HCT116 (cell line): ENCODE results near the gene CENPS. TPM values are rescaled to one million over a fixed set of nuclear protein-coding genes. Genes with fewer than 3 reads are reported as not detected.

Experiments used
- ATAC-seq: fragments of 200-7000 bp; cut with Tn5 transposase; 2 replicates; pipeline ENCODE4 v1.9.1; 2020; ENCODE audit warnings: mild to moderate bottlenecking, moderate library complexity
- BruUV-seq: library from RNA; stranded (reverse); fragments of 400-500 nt; replicated peaks from 2 replicates; lab custom pipeline; 2021; lab: Mats Ljungman, UMichigan
- CTCF ChIA-PET: fragments of 300-600 bp; sonication (Branson Sonifier 250); formaldehyde crosslinking; loops from one replicate; lab custom pipeline; 2021; ENCODE audit warnings: antibody characterized with exemption; lab: Charles Lee
- POLR2A ChIA-PET: fragments of 300-600, 350-600 bp; sonication (Branson Sonifier 250); formaldehyde crosslinking; loops from one replicate; lab custom pipeline; 2021; ENCODE audit warnings: antibody characterized with exemption; lab: Charles Lee
- RAD21 ChIA-PET, 2 experiments: fragments of 300-600 bp; sonication (Branson Sonifier 250); formaldehyde crosslinking; loops; one replicate each; lab custom pipeline; 2023; ENCODE audit warnings: low total read pairs in 2 of 2; ENCODE audit not compliant: uncharacterized antibody in 2 of 2, unreplicated experiment in 2 of 2, low non-redundant PET in 1 of 2; lab: Charles Lee
- DNase-seq: peaks from one replicate; pipeline ENCODE4 v3.0.0-alpha.2; 2010; ENCODE audit warnings: low read depth, low spot score
- H2AFZ ChIP-seq: fragments of 200-600 bp; shearing (Covaris generic), sonication (generic); 2 replicates; pipeline ENCODE4 v1.6.1; 2017; ENCODE audit warnings: low read depth, mixed run types, mixed read lengths, antibody characterized with exemption, low read length; ENCODE audit not compliant: poor library complexity, severe bottlenecking
- H3K27ac ChIP-seq: 2 replicates; pipeline ENCODE4 v1.5.1; 2012; ENCODE audit warnings: low read depth, low read length
- H3K27me3 ChIP-seq: fragments of 200-600 bp; sonication (generic); 2 replicates; pipeline ENCODE4 v1.6.1; 2016; ENCODE audit warnings: mixed run types, low read length, mixed read lengths; ENCODE audit not compliant: insufficient read depth
- H3K36me3 ChIP-seq, 2 experiments: fragments of 200-500 bp in 1 of 2; fragments of 200-600 bp in 1 of 2; sonication (Bioruptor generic) in 1 of 2; sonication (generic) in 1 of 2; 2 replicates each; pipeline versions ENCODE4 v1.5.1 to v1.6.1; 2014 to 2016; ENCODE audit warnings: low read length in 2 of 2, inconsistent platforms in 1 of 2, mixed read lengths in 1 of 2, mixed run types in 1 of 2; ENCODE audit not compliant: insufficient read depth in 2 of 2, control insufficient read depth in 1 of 2
- H3K4me1 ChIP-seq, 2 experiments: fragments of 200-600 bp in 1 of 2; sonication (generic) in 1 of 2; 2 replicates each; pipeline versions ENCODE4 v1.5.1 to v1.6.1; 2012 to 2017; ENCODE audit warnings: low read length in 2 of 2, inconsistent platforms in 1 of 2, mild to moderate bottlenecking in 1 of 2, mixed read lengths in 1 of 2, mixed run types in 1 of 2, moderate library complexity in 1 of 2; ENCODE audit not compliant: insufficient read depth in 2 of 2, control insufficient read depth in 1 of 2
- H3K4me2 ChIP-seq: fragments of 200-600 bp; sonication (generic); 2 replicates; pipeline ENCODE4 v1.6.1; 2017; ENCODE audit warnings: mixed run types, low read length, mixed read lengths
- H3K4me3 ChIP-seq, 2 experiments: fragments of 200-600 bp in 1 of 2; sonication (generic) in 1 of 2; replicated peaks in 1 of 2; 2 replicates each; pipeline ENCODE4 v1.5.1; 2011 to 2016; ENCODE audit warnings: low read length in 2 of 2, control low read depth in 1 of 2, low read depth in 1 of 2, mild to moderate bottlenecking in 1 of 2, mixed read lengths in 1 of 2, mixed run types in 1 of 2
- H3K79me2 ChIP-seq: fragments of 200-600 bp; sonication (generic); 2 replicates; pipeline ENCODE4 v1.6.1; 2017; ENCODE audit warnings: mild to moderate bottlenecking, mixed run types, low read length, moderate library complexity, mixed read lengths; ENCODE audit not compliant: insufficient read depth
- H3K9ac ChIP-seq: fragments of 200-600 bp; sonication (generic); 2 replicates; pipeline ENCODE4 v1.6.1; 2016; ENCODE audit warnings: low read length, mixed read lengths
- H3K9me2 ChIP-seq: fragments of 200-600 bp; sonication (generic), shearing (Covaris generic); 2 replicates; pipeline ENCODE4 v1.6.1; 2017; ENCODE audit warnings: mixed run types, mild to moderate bottlenecking, moderate library complexity; ENCODE audit not compliant: insufficient read depth
- H3K9me3 ChIP-seq, 2 experiments: fragments of 200-500 bp in 1 of 2; fragments of 200-600 bp in 1 of 2; sonication (Bioruptor generic) in 1 of 2; sonication (generic) in 1 of 2; 2 replicates each; pipeline ENCODE4 v1.6.1; 2014 to 2017; ENCODE audit warnings: low read length in 2 of 2, mixed read lengths in 2 of 2, inconsistent platforms in 1 of 2, low read depth in 1 of 2, mild to moderate bottlenecking in 1 of 2, mixed run types in 1 of 2, moderate library complexity in 1 of 2; ENCODE audit not compliant: control insufficient read depth in 1 of 2, insufficient read depth in 1 of 2
- H4K20me1 ChIP-seq: fragments of 200-600 bp; sonication (generic), shearing (Covaris generic); 2 replicates; pipeline ENCODE4 v1.6.1; 2017; ENCODE audit warnings: mixed run types, mild to moderate bottlenecking, moderate library complexity; ENCODE audit not compliant: insufficient read depth
- CBX3 ChIP-seq: IDR thresholded peaks from 2 replicates; pipeline ENCODE4 v1.6.1; 2012; ENCODE audit warnings: low read depth
- CEBPB ChIP-seq: IDR thresholded peaks from 2 replicates; pipeline ENCODE4 v1.6.1; 2012; ENCODE audit warnings: low read depth
- CTCF ChIP-seq, 3 experiments: fragments of 200-600 bp in 1 of 3; sonication (generic) in 1 of 3; IDR thresholded peaks in 2 of 3; conservative IDR thresholded peaks in 1 of 3; 2 replicates each; pipeline ENCODE4 v1.5.1; 2012 to 2017; ENCODE audit warnings: low read depth in 2 of 3, low read length in 2 of 3, antibody characterized with exemption in 1 of 3, borderline replicate concordance in 1 of 3, control low read depth in 1 of 3, mild to moderate bottlenecking in 1 of 3, mixed read lengths in 1 of 3, mixed run types in 1 of 3, moderate library complexity in 1 of 3; ENCODE audit not compliant: insufficient read depth in 1 of 3
- EGR1 ChIP-seq: IDR thresholded peaks from 2 replicates; pipeline ENCODE4 v1.6.1; 2012; ENCODE audit warnings: low read depth
- ELF1 ChIP-seq: IDR thresholded peaks from 2 replicates; pipeline ENCODE4 v1.6.1; 2012; ENCODE audit warnings: low read depth, borderline replicate concordance
- EZH2 ChIP-seq: fragments of 200-600 bp; sonication (generic); IDR thresholded peaks from 2 replicates; pipeline ENCODE4 v1.6.1; 2017; ENCODE audit warnings: antibody characterized with exemption, mixed run types
- FOSL1 ChIP-seq: IDR thresholded peaks from 2 replicates; pipeline ENCODE4 v1.6.1; 2012; ENCODE audit warnings: low read depth
- JUND ChIP-seq: IDR thresholded peaks from 2 replicates; pipeline ENCODE4 v1.6.1; 2012
- MAX ChIP-seq: IDR thresholded peaks from 2 replicates; pipeline ENCODE4 v1.6.1; 2012
- POLR2AphosphoS5 ChIP-seq: IDR thresholded peaks from 2 replicates; pipeline ENCODE4 v1.6.1; 2011; ENCODE audit warnings: mild to moderate bottlenecking, low read depth, low read length, moderate library complexity
- RAD21 ChIP-seq: IDR thresholded peaks from 2 replicates; pipeline ENCODE4 v1.6.1; 2012; ENCODE audit warnings: low read depth, mild to moderate bottlenecking
- REST ChIP-seq: IDR thresholded peaks from 2 replicates; pipeline ENCODE4 v1.6.1; 2012; ENCODE audit warnings: low read depth
- SIN3A ChIP-seq: IDR thresholded peaks from 2 replicates; pipeline ENCODE4 v1.6.1; 2012; ENCODE audit warnings: low read depth
- SP1 ChIP-seq: IDR thresholded peaks from 2 replicates; pipeline ENCODE4 v1.6.1; 2012; ENCODE audit warnings: low read depth
- SRF ChIP-seq: IDR thresholded peaks from 2 replicates; pipeline ENCODE4 v1.6.1; 2012; ENCODE audit warnings: low read depth
- TCF7L2 ChIP-seq: IDR thresholded peaks from 2 replicates; pipeline ENCODE4 v1.7.0; 2011; ENCODE audit warnings: borderline replicate concordance, inconsistent platforms; ENCODE audit not compliant: insufficient read depth, insufficient read length; ENCODE audit errors: extremely low read depth
- YY1 ChIP-seq: IDR thresholded peaks from 2 replicates; pipeline ENCODE4 v1.6.1; 2011; ENCODE audit warnings: low read length, low read depth, moderate library complexity, mild to moderate bottlenecking; ENCODE audit not compliant: insufficient replicate concordance; ENCODE audit errors: extremely low read depth
- ZNF274 ChIP-seq: fragments of 200-500 bp; sonication (Bioruptor generic); IDR thresholded peaks from 2 replicates; pipeline ENCODE4 v1.6.1; 2014; ENCODE audit warnings: mild to moderate bottlenecking, low read depth, low read length, inconsistent platforms
- intact Hi-C: fragments of 100-400 bp; cut with micrococcal nuclease; formaldehyde crosslinking; loops from 2 replicates; pipeline ENCODE4 v1.10.0; 2022
- total RNA-seq: library from RNA; stranded (reverse); gene quantifications from one replicate; pipeline ENCODE4 v1.2.1, GENCODE V29; 2021; ENCODE audit not compliant: unreplicated experiment

CENPS gene
- total RNA-seq, 1 experiment from 2014 or later: 21.9 TPM

- no peak for TF ChIP-seq CTCF (IDR thresholded peaks at IDR 0.05 in 2 of 3, conservative IDR thresholded peaks at IDR 0.05 in 1 of 3; ENCODE audit: borderline replicate concordance in 1 of 3, insufficient read depth in 1 of 3, low read depth in 2 of 3, low read length in 2 of 3)
- TF ChIP-seq, all 23 proteins: peak for 0
Measured at GRCh38 chr1:10383630-10384029, 46.6 kb upstream of the CENPS start (continued).

DNA sequence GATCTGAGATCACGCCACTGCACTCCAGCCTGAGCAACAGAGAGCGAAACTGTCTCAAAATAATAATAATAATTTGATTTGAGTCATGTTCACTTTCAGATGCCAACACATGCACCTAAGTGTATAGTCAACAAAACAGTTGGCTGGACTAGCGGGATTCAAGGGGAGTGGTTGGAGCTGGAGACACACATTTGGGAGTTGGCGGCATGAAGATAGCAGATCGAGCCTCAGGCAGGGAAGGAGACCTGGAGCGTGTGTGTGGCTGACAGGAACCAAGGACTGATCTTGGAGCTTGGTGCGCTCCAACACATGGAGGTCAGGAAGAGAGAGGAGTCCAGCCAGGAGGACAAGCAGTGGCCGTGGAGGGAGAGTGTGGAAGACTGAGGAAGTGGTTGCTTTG, 46.0 kb upstream of the CENPS start:
- no peak overlapping the region for H3K27ac ChIP-seq
- no peaks in the 10 kb centered on the region for H3K9me2 ChIP-seq
- CTCF ChIA-PET: no interaction called here
- TF ChIP-seq JUND: no peak
- TF ChIP-seq REST: no peak
- no peak for TF ChIP-seq RAD21
- no peak for TF ChIP-seq MAX
- no peak for TF ChIP-seq EZH2
- TF ChIP-seq YY1: no peak
- no peak for TF ChIP-seq SP1
- TF ChIP-seq CTCF (IDR thresholded peaks at IDR 0.05 in 2 of 3, conservative IDR thresholded peaks at IDR 0.05 in 1 of 3; ENCODE audit: borderline replicate concordance in 1 of 3, insufficient read depth in 1 of 3, low read depth in 2 of 3, low read length in 2 of 3): no peak
- no peak for TF ChIP-seq ZNF274
- TF ChIP-seq POLR2AphosphoS5: no peak
- TF ChIP-seq CEBPB: no peak
- no peak for TF ChIP-seq SIN3A
- TF ChIP-seq EGR1: no peak
- TF ChIP-seq TCF7L2: no peak
- no peak for TF ChIP-seq ELF1
- no peak for TF ChIP-seq CBX3
- TF ChIP-seq FOSL1: no peak
- no peak for TF ChIP-seq SRF

More for the DNA sequence above, 46.0 kb upstream of the CENPS start:
- RAD21 ChIA-PET: no interaction called here
- intact Hi-C loops: no loop called here
- DNase-seq: no peak
- Histone ChIP-seq H3K4me3 (no peak overlapping the region), H3K27me3 (no peaks in the 10 kb centered on the region), H3K9me3 (no peaks in the 10 kb centered on the region), H3K4me2 (no peak overlapping the region), H2AFZ (no peak overlapping the region), H4K20me1 (no peaks in the 10 kb centered on the region), H3K79me2 (no peaks in the 10 kb centered on the region), H3K36me3 (no peaks in the 10 kb centered on the region; a peak in 1 of 4 replicates), H3K9ac (no peak overlapping the region), H3K4me1 (peaks cover 5 to 9% of the 10 kb centered on the region in 2 experiments; a peak in 3 of 4 replicates)
- POLR2A ChIA-PET: no interaction called here
- no TSS peak for BruUV-seq
- ATAC-seq: no peak
